HT1080 (cell line): ENCODE data around the gene ARRDC1. TPM values are rescaled to one million over a fixed set of nuclear protein-coding genes. Genes with fewer than 3 reads are reported as not detected.
A peak's percentile ranks its signal among the peaks of the same experiment; 100 is the strongest.
"Not testable (repeated sequence)": the region's sequence is repeated elsewhere in the genome, so short reads cannot be mapped to it uniquely, and the experiment has no call there.

Experiments used
- DNase-seq: peaks from one replicate; pipeline ENCODE4 v3.0.0-alpha.2; 2015; ENCODE audit warnings: low read depth
- polyA plus RNA-seq, 2 experiments: library from polyadenylated mRNA; depleted of rRNA; stranded (reverse); fragments of >200 nt; gene quantifications; 2 replicates each; pipeline ENCODE4 v1.2.3, GENCODE V29; 2015
- total RNA-seq: library from RNA; depleted of rRNA; stranded (reverse); fragments of >200 nt; shearing (Covaris generic); gene quantifications from 2 replicates; pipeline ENCODE4 v1.2.3, GENCODE V29; 2014; rRNA removed

ARRDC1 gene
- total RNA-seq = 29.2 and 35.9 TPM in 2 replicates
- 36.4 and 39.2 TPM in 2 replicates for polyA plus RNA-seq (2015; cell fraction: cytosol; rRNA removed)
- polyA plus RNA-seq (2015; cell fraction: nucleus; rRNA removed) = 140 and 150 TPM in 2 replicates

GRCh38 chr9:137605121-137606004 lies at the start of gene ARRDC1:
ARRDC1 (plus strand) TSS chr9:137605686; CDS start chr9:137605718, 32 bp downstream.
- DNase-seq = peak; percentile 68

GRCh38 chr9:137556069-137556838 lies 49.2 kb upstream of the ARRDC1 start:
- no peak for DNase-seq

GRCh38 chr9:137558127-137558526 lies 47.4 kb upstream of the ARRDC1 start:
- DNase-seq = no peak

- no peak for DNase-seq
These were observed 41.4 kb upstream of the ARRDC1 start for GRCh38 chr9:137564134-137564533.

GRCh38 chr9:137564817-137565411 lies 40.6 kb upstream of the ARRDC1 start:
- no peak for DNase-seq

- DNase-seq = not testable (repeated sequence)
These were observed 37.0 kb upstream of the ARRDC1 start for GRCh38 chr9:137568445-137568844.

GRCh38 chr9:137569609-137570203 lies 35.8 kb upstream of the ARRDC1 start:
- DNase-seq = no peak

- no peak for DNase-seq
These were observed 34.9 kb upstream of the ARRDC1 start for GRCh38 chr9:137570566-137570965.

GRCh38 chr9:137574192-137574591 lies 31.3 kb upstream of the ARRDC1 start:
- DNase-seq = no peak

- DNase-seq = no peak
These were observed 30.1 kb upstream of the ARRDC1 start for GRCh38 chr9:137575364-137575715.

- DNase-seq = no peak
These were observed 29.6 kb upstream of the ARRDC1 start for GRCh38 chr9:137575716-137576411.

GRCh38 chr9:137578518-137579258 lies 26.8 kb upstream of the ARRDC1 start, which contains the start of gene DPH7:
DPH7 (minus strand) TSS chr9:137578925; CDS start chr9:137578777, 148 bp downstream.
- DNase-seq = peak; percentile 86

- DNase-seq = no peak
These were observed 26.3 kb upstream of the ARRDC1 start for GRCh38 chr9:137579259-137579604.

GRCh38 chr9:137580209-137580953 lies 25.1 kb upstream of the ARRDC1 start:
- DNase-seq = no peak

GRCh38 chr9:137580954-137581322 lies 24.5 kb upstream of the ARRDC1 start:
- DNase-seq = no peak

- no peak for DNase-seq
These were observed 23.9 kb upstream of the ARRDC1 start for GRCh38 chr9:137581361-137582285.

GRCh38 chr9:137582286-137582860 lies 23.1 kb upstream of the ARRDC1 start:
- no peak for DNase-seq

GRCh38 chr9:137583347-137583746 lies 22.1 kb upstream of the ARRDC1 start:
- no peak for DNase-seq
